ENCODE data around the gene LAMTOR4.

The LAMTOR4 gene

GRCh38 chr7:100105534-100105933, 43.2 kb upstream of the LAMTOR4 start:
- DNase-seq (ENCODE audit: low spot score) = no peak

DNA sequence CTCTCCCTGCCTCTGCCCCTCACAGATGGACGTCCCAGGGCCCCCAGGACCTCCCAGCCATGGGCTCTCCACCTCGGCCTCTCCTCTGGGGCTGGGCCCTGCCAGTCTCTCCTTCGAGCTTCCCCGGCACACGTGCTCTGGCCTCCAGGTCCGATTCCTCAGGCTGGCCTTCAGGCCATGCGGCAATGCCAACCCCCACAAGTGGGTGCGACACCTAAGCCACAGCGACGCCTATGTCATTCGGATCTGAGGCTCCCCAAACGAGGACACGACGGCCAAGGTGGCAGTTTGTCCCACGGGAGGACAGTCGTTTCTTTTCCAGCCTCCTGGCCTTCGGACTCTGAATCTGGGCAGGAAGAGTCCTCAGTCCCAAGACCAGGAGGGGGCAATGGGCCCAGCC, 42.1 kb upstream of the LAMTOR4 start:
- no peak for DNase-seq (ENCODE audit: low spot score)
- in situ Hi-C loops (cut with MboI; ENCODE audit: low pct_unique_long_range_greater_than_20kb, low sequenced_read_pairs, unreplicated experiment) = no loop called here
- TF ChIP-seq, protein P1, sequence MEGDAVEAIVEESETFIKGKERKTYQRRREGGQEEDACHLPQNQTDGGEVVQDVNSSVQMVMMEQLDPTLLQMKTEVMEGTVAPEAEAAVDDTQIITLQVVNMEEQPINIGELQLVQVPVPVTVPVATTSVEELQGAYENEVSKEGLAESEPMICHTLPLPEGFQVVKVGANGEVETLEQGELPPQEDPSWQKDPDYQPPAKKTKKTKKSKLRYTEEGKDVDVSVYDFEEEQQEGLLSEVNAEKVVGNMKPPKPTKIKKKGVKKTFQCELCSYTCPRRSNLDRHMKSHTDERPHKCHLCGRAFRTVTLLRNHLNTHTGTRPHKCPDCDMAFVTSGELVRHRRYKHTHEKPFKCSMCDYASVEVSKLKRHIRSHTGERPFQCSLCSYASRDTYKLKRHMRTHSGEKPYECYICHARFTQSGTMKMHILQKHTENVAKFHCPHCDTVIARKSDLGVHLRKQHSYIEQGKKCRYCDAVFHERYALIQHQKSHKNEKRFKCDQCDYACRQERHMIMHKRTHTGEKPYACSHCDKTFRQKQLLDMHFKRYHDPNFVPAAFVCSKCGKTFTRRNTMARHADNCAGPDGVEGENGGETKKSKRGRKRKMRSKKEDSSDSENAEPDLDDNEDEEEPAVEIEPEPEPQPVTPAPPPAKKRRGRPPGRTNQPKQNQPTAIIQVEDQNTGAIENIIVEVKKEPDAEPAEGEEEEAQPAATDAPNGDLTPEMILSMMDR (IDR thresholded peaks at IDR 0.05; ENCODE audit: extremely low read depth, insufficient read depth, missing control alignments) = no peak

More at GRCh38 chr7:100105534-100105933, 43.2 kb upstream of the LAMTOR4 start:
- in situ Hi-C loops (cut with MboI; ENCODE audit: low pct_unique_long_range_greater_than_20kb, low sequenced_read_pairs, unreplicated experiment) = no loop called here
- TF ChIP-seq, protein P1 (IDR thresholded peaks at IDR 0.05; ENCODE audit: extremely low read depth, insufficient read depth, missing control alignments) = no peak

GRCh38 chr7:100107125-100107737, 41.5 kb upstream of the LAMTOR4 start:
- DNase-seq (ENCODE audit: low spot score) = no peak
- TF ChIP-seq, protein P1 (IDR thresholded peaks at IDR 0.05; ENCODE audit: extremely low read depth, insufficient read depth, missing control alignments) = no peak
- in situ Hi-C loops (cut with MboI; ENCODE audit: low pct_unique_long_range_greater_than_20kb, low sequenced_read_pairs, unreplicated experiment) = no loop called here

- in situ Hi-C loops (cut with MboI; ENCODE audit: low pct_unique_long_range_greater_than_20kb, low sequenced_read_pairs, unreplicated experiment) = no loop called here
- TF ChIP-seq, protein P1 (IDR thresholded peaks at IDR 0.05; ENCODE audit: extremely low read depth, insufficient read depth, missing control alignments) = no peak
- DNase-seq (ENCODE audit: low spot score) = no peak
Observed at GRCh38 chr7:100107890-100108289, 40.8 kb upstream of the LAMTOR4 start.

- in situ Hi-C loops (cut with MboI; ENCODE audit: low pct_unique_long_range_greater_than_20kb, low sequenced_read_pairs, unreplicated experiment) = no loop called here
- TF ChIP-seq, protein P1 (IDR thresholded peaks at IDR 0.05; ENCODE audit: extremely low read depth, insufficient read depth, missing control alignments) = no peak
- DNase-seq (ENCODE audit: low spot score) = no peak
Observed at GRCh38 chr7:100109521-100110163, 39.1 kb upstream of the LAMTOR4 start.

- DNase-seq (ENCODE audit: low spot score) = no peak
- TF ChIP-seq, protein P1 (IDR thresholded peaks at IDR 0.05; ENCODE audit: extremely low read depth, insufficient read depth, missing control alignments) = no peak
- in situ Hi-C loops (cut with MboI; ENCODE audit: low pct_unique_long_range_greater_than_20kb, low sequenced_read_pairs, unreplicated experiment) = no loop called here
Observed at GRCh38 chr7:100111156-100111555, 37.6 kb upstream of the LAMTOR4 start.
